Forelimb muscle (tissue), 1 donor: Measurements from ENCODE around the gene GARIN5B. TPM values are rescaled to one million over a fixed set of nuclear protein-coding genes. Genes with fewer than 3 reads are reported as not detected.
"Not testable (repeated sequence)": the region's sequence is repeated elsewhere in the genome, so short reads cannot be mapped to it uniquely, and the experiment has no call there.

Experiments used
- DNase-seq: peaks from one replicate; pipeline ENCODE4 v3.0.0-alpha.2; 2013; ENCODE audit warnings: low read depth
- polyA plus RNA-seq: library from polyadenylated mRNA; unstranded; fragments of 120-200 nt; gene quantifications from one replicate; pipeline ENCODE4 v1.2.1, GENCODE V29; 2013; ENCODE audit not compliant: insufficient read length

Gene GARIN5B
- polyA plus RNA-seq, 1 donor: not detected

GRCh38 chr19:55350620-55351315 lies 12.3 kb downstream of the GARIN5B start:
- DNase-seq: no peak

GRCh38 chr19:55348317-55349034 lies 14.6 kb downstream of the GARIN5B start:
- DNase-seq: no peak

GRCh38 chr19:55347442-55348009 lies 15.5 kb downstream of the GARIN5B start:
- no peak for DNase-seq

- DNase-seq: no peak
Measured at GRCh38 chr19:55346725-55347441, 16.2 kb downstream of the GARIN5B start.

GRCh38 chr19:55345818-55346724 lies 17.0 kb downstream of the GARIN5B start:
- no peak for DNase-seq

- no peak for DNase-seq
Measured at GRCh38 chr19:55345101-55345817, 17.8 kb downstream of the GARIN5B start.

- no peak for DNase-seq
Measured at GRCh38 chr19:55344444-55344843, 18.6 kb downstream of the GARIN5B start.

- no peak for DNase-seq
Measured at GRCh38 chr19:55341595-55342531, 21.2 kb downstream of the GARIN5B start.

- no peak for DNase-seq
Measured at GRCh38 chr19:55341171-55341588, 21.9 kb downstream of the GARIN5B start.

- DNase-seq: no peak
Measured at GRCh38 chr19:55340784-55341147, 22.3 kb downstream of the GARIN5B start.

- DNase-seq: no peak
Measured at GRCh38 chr19:55339889-55340783, 22.9 kb downstream of the GARIN5B start.

GRCh38 chr19:55339105-55339888 lies 23.8 kb downstream of the GARIN5B start, which contains the start of gene KMT5C:
KMT5C (plus strand) TSS chr19:55339876; CDS start chr19:55341937, 2,061 bp downstream.
- DNase-seq: peak; percentile 100

GRCh38 chr19:55336101-55336500 lies 27.0 kb downstream of the GARIN5B start:
- DNase-seq: no peak

- DNase-seq: no peak
Measured at GRCh38 chr19:55333870-55334269, 29.2 kb downstream of the GARIN5B start.

- DNase-seq: not testable (repeated sequence)
Measured at GRCh38 chr19:55329791-55330190, 33.3 kb downstream of the GARIN5B start.

GRCh38 chr19:55328774-55329318 lies 34.2 kb downstream of the GARIN5B start:
- not testable (repeated sequence) for DNase-seq

- DNase-seq: no peak
Measured at GRCh38 chr19:55325172-55325571, 37.9 kb downstream of the GARIN5B start, which contains the start of gene TMEM150B. TMEM150B (minus strand) TSS chr19:55325341; CDS start chr19:55321036, 4,305 bp downstream.
